Stimulated activated naive CD4-positive, alpha-beta T cell (primary cell): Measurements from ENCODE around the gene PRDM16.

Source experiments
- DNase-seq, 6 experiments: peaks; one replicate each; lab custom pipeline; 2025; lab: John Stamatoyannopoulos, UW

PRDM16 gene

GRCh38 chr1:3356827-3357460 lies 287.9 kb downstream of the PRDM16 start:
- no peak for DNase-seq

GRCh38 chr1:3357526-3358297 lies 288.7 kb downstream of the PRDM16 start:
- DNase-seq = no peak

DNA sequence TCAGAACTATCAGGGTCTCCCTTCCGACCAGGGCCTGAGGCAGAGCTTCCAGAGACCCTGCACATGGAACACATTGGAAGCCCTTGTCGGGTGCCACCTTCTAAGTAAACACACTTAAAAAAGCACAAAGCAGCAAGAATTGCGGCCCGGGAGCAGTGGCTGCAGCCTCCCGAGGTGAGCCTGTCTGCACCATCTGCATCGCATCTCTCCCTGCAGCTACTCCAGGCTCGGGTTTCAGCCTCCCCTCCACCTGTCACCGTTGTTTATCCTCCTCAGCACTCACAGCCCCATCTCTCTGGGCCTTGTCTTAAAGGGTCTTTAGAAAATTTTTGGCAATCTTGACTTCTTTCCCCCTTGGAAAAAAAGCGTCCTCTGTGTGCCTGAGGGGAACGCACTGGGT lies 290.3 kb downstream of the PRDM16 start:
- no peak for DNase-seq

DNA sequence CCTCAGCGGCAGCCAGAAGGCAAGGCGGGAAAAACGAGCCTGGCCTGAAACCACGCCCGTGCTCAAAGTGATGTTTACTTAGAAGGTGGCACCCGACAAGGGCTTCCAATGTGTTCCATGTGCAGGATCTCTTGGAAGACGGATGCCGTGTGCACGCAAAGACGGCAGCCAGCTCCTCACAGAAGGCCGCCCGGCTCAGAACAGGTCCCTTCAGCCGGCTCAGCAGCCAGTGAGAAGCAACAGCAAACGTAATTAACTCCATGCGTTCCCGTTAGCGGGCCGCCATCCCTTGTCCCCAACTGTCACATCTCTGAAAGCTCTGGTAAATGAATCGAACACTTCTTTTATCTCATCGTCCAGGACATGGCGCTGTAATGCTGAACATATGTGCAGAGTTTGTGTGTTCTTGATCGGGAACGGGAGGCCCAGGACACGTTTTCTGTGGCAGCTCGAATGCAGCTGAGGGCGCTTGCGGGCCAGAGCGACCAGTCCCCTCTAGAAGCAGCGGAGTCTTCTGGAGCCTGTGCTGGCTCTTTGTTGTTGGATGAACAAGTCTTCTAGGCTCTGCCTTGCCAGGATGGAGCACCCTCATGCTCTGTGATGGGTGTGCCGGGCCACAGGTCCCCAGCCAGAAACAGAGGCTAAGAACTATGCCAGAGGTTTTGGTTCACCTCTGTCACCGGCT lies 290.9 kb downstream of the PRDM16 start:
- no peak for DNase-seq

DNA sequence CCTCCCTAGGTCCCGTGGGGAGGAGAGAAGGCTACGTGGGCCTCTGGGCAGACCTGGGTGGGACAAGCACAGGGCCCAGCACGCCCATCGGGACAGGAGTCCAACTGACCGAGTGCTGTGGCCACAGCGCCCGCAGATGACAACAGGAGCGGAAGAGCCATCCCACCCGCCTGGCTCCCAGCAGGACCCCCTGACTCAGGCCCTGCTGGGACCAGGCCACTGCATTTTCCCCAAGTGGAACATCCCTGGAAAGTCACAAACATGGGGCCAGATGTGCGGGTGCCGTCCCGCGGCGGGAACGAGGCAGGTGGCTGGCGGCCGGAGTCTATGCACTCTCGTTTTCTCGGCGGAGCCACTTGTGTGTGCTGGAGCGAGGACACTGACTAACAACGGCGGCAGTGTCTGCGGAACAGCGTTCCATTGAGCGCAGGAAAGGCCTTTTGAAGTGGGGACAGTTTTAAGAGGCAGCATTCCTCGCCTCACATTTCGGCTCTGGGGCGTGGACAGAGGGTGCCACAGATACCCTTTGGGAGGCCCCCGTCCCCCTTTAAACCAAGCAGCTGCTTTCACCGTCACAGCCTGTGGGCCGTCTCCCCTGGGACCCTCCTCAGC lies 291.7 kb downstream of the PRDM16 start:
- no peak for DNase-seq

DNA sequence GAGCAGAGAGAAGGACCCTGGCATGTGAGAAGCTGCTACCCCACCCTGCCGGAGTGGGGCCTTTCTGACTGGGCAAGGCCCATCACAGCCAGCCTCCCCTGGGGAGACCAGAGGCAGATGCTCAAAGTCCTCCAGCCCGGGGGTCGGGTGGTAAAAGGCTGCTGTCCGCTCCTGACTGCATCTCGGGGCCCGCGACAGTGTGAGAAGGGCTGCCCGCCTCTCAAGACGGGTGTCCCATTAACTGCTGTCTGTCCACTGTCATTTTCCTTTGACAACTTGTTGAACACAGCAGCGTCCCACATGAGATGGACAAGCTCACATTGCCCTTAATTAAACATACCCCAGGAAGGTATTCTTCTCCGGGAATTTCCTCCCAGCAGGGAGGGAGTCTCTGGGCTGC lies 294.0 kb downstream of the PRDM16 start:
- DNase-seq = no peak

DNA sequence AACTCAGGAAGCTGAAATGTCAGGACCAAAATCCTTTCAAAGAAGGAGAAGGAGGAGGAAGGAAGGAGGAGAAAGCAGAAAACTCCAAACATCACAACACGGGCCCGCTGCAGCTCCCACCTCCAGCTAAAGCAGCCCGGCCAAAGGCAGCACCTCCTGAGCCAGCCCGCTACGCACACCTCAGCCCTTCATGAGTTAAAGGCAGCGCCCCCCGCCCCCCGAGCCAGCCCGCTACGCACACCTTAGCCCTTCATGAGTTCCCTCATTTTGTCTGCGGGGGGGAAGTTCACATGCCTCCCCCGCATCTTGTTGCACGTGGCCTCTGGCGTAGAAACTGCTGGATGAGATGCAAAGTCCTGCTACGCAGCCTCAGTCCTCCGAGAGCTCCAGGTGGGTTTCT lies 294.8 kb downstream of the PRDM16 start:
- no peak for DNase-seq

DNA sequence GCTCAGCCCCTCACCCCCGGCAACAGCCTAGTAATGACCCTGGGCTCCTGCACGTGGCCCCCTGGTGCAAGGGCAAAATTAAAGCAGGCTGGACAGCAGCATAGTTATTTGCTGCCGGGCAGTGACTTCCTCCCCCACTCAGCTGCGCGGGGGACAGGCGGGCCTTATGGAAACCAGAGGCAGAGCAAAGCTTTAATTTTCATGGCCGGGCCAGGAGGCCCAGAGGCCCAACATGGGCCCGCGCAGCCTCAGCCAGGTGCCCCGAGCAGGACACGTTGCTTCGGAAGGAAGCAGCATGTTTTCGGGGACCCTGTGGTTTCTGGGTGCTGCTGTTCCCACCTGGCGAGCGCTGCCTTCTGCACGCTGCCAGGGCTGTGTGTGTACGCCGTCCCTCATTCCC lies 295.5 kb downstream of the PRDM16 start:
- no peak for DNase-seq

DNA sequence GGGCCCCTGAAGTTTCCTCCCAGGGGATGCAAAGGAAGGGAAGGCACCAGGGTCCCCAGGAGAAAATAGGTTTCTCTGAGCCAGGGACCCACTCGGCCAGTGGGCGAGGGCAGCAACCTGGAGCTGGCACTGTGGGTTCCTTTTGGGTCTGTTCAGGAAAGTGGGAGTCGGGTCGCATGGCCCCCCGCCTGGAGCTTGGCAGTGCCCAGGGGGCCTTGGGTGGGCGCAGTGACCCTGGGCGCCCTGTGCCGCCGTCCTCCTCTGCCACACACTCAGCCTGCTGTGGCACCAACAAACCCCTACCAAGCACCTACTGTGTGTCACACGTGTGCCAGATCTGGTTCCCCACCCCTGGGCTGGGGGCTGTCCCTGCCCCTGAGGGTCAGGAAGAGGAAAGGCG lies 296.0 kb downstream of the PRDM16 start:
- DNase-seq = no peak

DNA sequence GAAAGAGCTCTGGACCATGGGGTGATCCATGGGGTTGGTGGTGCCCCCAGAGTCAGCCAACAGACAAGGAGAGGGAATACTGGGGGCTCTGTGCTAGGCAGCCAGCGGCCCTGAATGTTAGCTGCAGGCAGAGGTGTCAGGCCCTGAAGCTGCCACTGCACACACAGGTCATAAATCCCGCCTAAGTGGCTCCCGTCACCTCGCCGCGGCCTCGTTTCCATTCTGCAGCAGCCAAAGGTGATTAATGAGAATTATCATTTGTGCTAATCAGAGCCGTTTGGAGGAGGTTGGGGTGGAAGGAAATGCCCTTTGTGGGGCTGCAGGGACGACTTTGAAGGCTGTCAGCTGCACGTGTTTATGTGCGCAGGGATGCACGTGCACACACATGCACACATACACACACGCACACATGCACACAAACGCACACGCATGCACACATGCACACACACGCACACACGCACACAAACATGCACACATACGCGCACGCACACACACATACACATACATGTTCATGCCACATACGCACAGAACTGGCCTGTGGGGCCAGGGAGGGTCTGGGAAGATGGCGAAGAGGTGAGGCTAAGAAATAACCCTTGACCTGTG lies 296.6 kb downstream of the PRDM16 start:
- no peak for DNase-seq

DNA sequence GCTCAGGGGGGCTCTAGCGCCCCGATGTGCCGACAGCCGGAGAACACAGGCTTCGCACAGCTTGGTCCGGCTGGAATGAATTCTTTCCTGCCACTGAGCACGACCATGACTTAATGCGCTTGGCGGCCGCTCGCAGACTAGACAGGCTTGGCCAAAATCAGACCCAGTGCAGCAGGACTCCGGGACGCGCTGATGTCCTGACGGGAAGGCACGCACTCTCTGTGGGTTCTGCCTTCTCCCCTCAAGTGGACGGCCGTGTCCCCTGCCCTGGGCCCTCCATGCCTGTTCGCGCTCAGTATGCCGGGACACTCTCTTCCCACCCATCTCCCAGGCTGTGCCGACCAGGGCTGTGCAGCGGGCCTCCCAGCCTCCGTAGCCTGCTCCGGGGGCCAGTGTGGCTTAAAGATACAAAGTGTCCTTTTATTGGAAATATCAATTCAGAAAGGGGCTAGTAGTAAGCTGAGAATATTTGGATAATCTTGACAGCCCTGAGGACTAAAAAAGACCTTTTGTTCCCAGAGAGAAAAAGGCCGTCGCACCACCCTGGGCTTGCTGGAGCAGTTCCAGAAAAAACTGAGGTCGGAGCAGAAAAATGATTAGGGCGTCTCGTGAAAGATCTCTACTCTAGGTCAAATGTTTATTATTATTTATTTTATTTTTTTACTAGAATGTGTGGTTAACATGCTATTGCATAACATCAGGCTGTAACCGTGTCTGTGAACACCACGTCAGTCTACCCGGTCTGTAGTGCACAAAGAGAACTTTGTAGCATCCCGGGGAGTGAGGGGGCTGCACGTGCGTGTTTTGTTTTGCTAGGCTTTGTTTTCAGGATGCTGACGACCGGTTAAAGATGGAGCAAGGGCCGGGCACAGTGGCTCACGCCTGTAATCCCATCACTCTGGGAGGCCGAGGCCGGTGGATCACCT lies 297.4 kb downstream of the PRDM16 start:
- no peak for DNase-seq

DNA sequence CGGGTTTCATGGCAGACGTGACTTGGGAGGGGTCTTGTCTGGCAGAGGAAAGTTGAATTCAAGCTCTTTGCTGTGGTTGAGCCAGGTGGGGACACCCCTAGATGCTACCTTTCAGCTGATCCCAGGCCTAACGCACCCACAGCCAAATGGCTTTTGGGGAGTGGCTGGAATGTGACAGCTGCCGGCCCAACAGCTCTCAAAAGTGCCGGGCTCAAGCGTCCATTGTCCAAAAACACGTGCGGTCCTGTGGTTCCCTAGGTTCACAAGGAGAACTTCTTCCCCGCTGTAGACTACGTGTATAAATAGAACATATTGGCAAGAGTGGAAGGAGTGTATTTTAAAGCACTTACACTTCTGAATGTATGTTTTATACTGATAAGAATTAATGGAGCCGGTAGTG lies 298.4 kb downstream of the PRDM16 start:
- no peak for DNase-seq

DNA sequence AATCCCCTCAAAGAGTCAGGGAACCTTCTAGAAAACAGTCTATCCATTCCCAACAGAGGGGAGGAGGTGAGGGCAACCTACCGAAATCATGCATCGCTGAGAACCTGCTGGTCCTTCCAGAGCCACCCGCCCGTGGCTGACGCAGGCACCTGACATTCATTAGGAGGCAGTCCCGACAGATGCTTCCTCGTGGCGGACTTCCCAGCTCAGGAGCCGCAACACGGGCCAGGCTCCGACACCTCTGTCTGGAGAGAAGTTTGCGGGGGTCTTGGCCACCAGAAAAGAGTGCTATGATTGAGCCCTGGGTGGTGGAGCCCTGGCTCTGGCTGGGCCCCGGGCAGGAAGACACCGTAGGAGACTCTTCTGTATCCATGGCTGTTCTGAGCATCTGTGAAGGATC lies 299.1 kb downstream of the PRDM16 start:
- no peak for DNase-seq

DNA sequence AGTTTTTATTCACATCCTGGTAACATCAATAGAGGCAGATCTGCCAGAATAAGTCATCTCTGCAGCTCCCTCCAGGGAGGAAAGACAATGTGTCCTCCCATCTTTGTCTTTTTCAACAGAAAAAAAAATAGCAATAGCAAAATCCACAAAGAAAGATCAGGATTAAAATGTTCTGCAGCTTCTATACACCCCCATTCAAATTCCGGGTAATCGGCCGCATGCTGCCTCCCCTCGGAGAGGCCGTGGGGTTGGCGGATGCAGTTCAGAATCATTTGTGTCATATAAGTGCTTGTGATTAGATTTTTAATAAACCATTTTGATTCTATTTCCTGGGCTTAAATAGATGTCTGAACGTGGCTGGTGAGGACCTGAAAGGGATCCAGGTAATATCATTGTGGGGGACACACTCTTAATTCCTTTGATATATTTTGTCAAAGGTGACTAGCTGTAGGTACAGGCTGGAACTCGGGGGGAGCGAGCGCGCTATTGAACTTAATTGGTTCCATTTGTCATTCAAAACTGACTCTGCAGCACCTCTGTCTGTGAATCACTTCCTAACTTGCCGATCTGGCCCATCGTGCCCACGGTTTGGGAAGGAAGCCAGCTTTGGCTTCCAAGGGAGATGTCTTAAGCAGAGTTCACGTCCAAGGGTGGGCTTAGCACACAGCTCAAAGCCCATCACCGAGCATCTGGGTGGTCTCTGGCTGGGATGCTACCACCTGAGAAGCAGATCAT lies 299.9 kb downstream of the PRDM16 start:
- no peak for DNase-seq

- no peak for DNase-seq
These were observed 300.6 kb downstream of the PRDM16 start for GRCh38 chr1:3369446-3370076.

DNA sequence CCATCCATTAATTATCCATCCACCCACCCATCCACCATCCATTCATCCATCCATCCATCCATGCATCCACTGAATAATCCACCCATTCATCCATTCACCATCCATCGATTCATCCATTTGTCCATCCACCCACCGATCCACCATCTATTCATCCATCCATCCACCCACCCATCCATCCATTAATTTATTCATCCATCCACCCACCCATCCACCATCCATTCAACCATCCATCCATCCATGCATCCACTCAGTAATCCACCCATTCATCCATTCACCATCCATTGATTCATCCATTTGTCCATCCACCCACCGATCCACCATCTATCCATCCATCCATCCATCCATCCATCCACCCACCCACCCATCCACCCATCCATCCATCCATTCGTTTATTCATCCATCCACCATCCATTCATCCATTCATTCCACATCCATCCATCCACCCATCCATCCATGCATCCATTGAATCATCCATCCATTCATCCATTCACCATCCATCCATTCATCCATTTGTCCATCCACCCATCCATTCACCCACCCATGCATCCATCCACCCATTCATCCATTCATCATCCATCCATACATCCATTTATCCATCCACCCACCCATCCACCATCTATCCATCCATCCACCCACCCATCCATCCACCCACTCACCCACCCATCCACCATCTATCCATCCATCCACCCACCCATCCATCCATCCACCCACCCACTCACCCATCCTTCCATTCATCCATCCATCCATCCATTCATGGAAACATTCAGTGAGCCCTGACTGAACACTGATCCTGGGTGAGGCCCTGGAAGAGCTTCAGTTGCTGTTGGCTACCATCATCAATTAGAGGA lies 302.1 kb downstream of the PRDM16 start:
- no peak for DNase-seq

GRCh38 chr1:3372317-3372716 lies 303.3 kb downstream of the PRDM16 start:
- DNase-seq = no peak

DNA sequence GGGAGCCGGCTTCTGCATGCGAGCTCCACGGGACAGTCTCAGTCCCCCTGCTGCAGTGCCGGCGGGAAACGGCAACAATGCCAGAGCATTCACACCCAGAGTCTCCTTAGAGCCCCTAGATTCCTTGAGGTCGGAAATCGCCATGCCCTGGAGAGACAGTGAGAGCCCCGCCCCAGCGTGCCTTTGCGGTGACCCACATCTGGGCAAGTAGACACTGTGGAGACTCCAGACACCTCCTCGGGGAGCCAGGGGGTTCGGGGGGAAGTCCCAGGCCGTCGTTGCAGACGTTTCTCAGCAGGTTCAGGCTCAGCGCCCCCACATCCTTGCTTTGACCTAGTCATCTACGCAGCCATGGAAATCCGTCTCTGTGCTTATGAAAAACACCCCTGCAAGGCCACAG lies 304.2 kb downstream of the PRDM16 start:
- no peak for DNase-seq

DNA sequence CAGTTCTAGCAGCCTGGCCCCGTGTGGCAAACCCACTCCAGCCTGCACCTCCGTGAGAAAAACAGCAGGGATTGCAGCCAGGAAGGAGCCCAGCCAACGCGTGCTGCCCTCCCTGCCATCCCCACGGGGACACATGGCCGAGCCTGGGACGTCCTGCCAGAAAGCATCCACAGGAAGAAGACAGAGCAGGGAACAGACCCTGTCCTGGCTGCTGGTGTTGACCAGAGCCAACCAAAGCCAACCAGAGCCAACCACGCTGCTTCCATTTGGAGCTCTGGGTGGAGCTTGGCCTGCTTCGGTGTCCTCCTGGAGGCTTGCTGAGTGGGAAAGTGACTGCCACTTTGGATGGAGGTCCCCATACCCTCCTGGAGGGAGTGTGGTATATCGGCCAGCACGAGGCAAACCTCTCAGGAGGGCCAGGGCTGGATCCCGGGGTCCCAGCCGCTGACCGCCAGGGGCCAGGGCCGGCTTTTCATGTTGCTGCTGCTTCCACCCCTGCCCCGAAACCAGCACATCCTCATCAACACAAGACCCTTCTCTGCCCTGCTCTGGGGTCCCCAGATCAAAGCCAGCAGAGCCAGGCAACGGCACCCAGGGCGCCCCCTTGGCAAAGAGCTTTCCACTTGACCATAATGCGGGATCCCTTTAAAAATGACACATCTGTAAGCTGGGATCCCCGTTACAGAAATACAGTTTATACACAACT lies 304.9 kb downstream of the PRDM16 start:
- DNase-seq = no peak
